Measurements from ENCODE around the gene POU3F2.

DNA sequence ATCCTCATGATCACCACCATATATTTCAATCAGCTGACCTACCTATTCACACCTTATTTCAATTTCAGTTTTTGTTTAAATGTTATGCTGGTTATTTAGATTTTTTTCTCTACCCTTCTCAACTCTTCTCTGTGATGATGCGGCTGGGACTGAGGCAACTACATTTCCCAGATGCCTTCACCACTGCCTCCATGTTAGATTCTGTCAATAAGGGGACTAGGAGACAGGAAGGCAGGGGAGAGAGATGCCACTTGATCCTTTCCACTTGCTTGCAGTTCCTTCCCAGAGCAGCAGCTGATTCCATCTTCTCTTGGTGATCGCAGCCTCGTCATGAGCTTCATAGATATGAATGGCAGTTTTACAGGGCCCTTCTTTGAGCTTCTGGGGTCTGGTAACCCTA is 33.5 kb upstream of the POU3F2 start:
- no peak for TF ChIP-seq POLR2A (IDR thresholded peaks at IDR 0.05; ENCODE audit: extremely low read depth, insufficient read length)
- TF ChIP-seq, protein P1, sequence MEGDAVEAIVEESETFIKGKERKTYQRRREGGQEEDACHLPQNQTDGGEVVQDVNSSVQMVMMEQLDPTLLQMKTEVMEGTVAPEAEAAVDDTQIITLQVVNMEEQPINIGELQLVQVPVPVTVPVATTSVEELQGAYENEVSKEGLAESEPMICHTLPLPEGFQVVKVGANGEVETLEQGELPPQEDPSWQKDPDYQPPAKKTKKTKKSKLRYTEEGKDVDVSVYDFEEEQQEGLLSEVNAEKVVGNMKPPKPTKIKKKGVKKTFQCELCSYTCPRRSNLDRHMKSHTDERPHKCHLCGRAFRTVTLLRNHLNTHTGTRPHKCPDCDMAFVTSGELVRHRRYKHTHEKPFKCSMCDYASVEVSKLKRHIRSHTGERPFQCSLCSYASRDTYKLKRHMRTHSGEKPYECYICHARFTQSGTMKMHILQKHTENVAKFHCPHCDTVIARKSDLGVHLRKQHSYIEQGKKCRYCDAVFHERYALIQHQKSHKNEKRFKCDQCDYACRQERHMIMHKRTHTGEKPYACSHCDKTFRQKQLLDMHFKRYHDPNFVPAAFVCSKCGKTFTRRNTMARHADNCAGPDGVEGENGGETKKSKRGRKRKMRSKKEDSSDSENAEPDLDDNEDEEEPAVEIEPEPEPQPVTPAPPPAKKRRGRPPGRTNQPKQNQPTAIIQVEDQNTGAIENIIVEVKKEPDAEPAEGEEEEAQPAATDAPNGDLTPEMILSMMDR (IDR thresholded peaks at IDR 0.05; ENCODE audit: low read depth, low read length), result no peak
- TF ChIP-seq, protein P2, sequence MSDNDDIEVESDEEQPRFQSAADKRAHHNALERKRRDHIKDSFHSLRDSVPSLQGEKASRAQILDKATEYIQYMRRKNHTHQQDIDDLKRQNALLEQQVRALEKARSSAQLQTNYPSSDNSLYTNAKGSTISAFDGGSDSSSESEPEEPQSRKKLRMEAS (IDR thresholded peaks at IDR 0.05; ENCODE audit: low read depth, low read length), result no peak
- TF ChIP-seq MYC (IDR thresholded peaks at IDR 0.05; ENCODE audit: low read depth, low read length), result no peak

Measured in NB4 (cell line).